A549 treated with CpdA at 1 μM for 4 hours (cell line): ENCODE measurements around the gene RPF1. TPM values are rescaled to one million over a fixed set of nuclear protein-coding genes. Genes with fewer than 3 reads are reported as not detected.

Experiments used
- total RNA-seq: library from RNA; stranded (reverse); fragments of 200-300 nt; extraction: Qiagen RNA extraction; gene quantifications from 5 replicates; pipeline ENCODE4 v1.2.3, GENCODE V29; 2022; ENCODE audit warnings: low read depth

The RPF1 gene
- total RNA-seq, result 28.8 to 32.1 TPM (median 31.5 TPM) in 5 replicates

GRCh38 chr1:84478876-84479868 is at the start of gene RPF1:
RPF1 (plus strand) TSS chr1:84479266; CDS start chr1:84479282, 16 bp downstream.

GRCh38 chr1:84506002-84506728 is 27.1 kb downstream of the RPF1 start, which contains the start of the genes GNG5 and SPATA1:
GNG5 (minus strand) TSS chr1:84506581; CDS start chr1:84506091, 490 bp downstream.
SPATA1 (plus strand) TSS chr1:84506386; CDS start chr1:84516360, 9,974 bp downstream.

Other genes starting within 250 kb of the RPF1 start
- gene SAMD13, start 177.6 kb upstream of the RPF1 start, total RNA-seq, result 0.18 to 0.61 TPM (median 0.37 TPM) in 5 replicates
- not detected in 5 replicates for gene DNASE2B, start 80.8 kb upstream of the RPF1 start, total RNA-seq
- 0.47 to 1.3 TPM (median 0.72 TPM) in 5 replicates for gene SPATA1, start 27.1 kb downstream of the RPF1 start, total RNA-seq
- 173 to 199 TPM (median 177 TPM) in 5 replicates for gene GNG5, start 27.3 kb downstream of the RPF1 start, total RNA-seq
- gene CTBS, start 95.2 kb downstream of the RPF1 start, total RNA-seq, result 5.1 to 6.3 TPM (median 5.8 TPM) in 5 replicates
- 11.1 to 14.5 TPM (median 12.6 TPM) in 5 replicates for gene SSX2IP, start 211.2 kb downstream of the RPF1 start, total RNA-seq